Measurements from ENCODE around the gene VWF.

Gene VWF

DNA sequence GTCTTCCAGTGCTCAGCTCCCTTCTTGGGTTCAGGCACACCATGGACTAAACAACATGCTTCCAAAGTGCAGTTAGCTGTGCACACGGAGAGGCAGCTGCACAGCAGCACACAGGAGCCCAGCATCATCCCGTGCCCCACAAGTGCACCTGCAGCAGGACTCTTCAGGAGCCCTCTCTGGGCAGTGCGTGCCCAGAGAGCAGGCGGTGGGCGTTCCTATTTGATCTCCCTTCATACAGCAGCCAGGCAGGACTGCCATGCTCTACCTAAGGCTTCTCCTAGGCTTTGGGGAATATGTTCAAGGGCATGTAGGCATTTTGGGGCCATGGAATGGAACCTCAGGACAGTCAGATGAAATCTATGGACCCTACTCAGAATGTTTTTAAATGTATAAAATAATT is 214.9 kb downstream of the VWF start:
- DNase-seq (ENCODE audit: low read depth) = no peak
- no peak overlapping the region for H3K4me3 ChIP-seq (ENCODE audit: low read depth, low read length)
- TF ChIP-seq, protein P1, sequence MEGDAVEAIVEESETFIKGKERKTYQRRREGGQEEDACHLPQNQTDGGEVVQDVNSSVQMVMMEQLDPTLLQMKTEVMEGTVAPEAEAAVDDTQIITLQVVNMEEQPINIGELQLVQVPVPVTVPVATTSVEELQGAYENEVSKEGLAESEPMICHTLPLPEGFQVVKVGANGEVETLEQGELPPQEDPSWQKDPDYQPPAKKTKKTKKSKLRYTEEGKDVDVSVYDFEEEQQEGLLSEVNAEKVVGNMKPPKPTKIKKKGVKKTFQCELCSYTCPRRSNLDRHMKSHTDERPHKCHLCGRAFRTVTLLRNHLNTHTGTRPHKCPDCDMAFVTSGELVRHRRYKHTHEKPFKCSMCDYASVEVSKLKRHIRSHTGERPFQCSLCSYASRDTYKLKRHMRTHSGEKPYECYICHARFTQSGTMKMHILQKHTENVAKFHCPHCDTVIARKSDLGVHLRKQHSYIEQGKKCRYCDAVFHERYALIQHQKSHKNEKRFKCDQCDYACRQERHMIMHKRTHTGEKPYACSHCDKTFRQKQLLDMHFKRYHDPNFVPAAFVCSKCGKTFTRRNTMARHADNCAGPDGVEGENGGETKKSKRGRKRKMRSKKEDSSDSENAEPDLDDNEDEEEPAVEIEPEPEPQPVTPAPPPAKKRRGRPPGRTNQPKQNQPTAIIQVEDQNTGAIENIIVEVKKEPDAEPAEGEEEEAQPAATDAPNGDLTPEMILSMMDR (IDR thresholded peaks at IDR 0.05; ENCODE audit: low read depth, low read length, missing control alignments) = no peak

DNA sequence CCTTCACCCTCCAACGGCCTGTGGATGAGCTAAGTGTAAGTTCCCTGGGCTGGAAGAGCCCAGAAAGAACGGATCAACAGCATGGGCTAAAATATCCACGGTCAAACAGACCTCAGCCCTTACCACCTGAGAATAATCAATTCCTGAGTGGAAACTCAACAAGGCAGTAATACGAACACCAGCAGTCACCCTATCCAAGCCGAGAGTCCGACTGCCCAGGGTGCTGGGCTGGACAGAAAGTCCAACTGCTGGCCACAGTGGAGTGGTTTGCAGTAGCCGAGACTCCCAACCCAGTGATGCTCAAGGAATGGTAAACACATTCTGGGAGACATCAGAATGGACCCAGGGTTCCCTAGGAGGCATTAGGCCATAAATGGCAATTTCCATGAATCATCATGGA is 216.2 kb downstream of the VWF start:
- TF ChIP-seq, protein P1 (IDR thresholded peaks at IDR 0.05; ENCODE audit: low read depth, low read length, missing control alignments) = no peak
- no peak overlapping the region for H3K4me3 ChIP-seq (ENCODE audit: low read depth, low read length)
- DNase-seq (ENCODE audit: low read depth) = no peak

DNA sequence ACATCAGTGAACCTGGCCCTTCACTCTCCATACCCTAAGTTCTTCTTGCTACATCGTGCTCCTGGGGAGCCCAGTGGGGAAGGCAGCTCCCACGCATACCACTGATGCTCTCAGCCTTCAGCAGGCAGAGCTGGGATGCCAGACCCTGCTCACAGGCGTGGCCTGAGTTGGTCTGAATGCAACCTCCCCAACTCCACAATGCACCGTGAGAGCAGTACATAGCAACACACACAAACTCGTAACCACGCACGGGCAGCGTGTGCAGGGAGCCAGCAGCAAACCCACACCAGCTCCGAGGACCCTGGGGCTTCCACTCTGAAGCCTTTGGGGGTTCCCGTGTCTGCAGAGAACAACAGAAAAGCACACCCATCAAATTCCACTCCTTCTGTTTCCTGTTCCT is 216.7 kb downstream of the VWF start:
- no peak for DNase-seq (ENCODE audit: low read depth)
- TF ChIP-seq, protein P1 (IDR thresholded peaks at IDR 0.05; ENCODE audit: low read depth, low read length, missing control alignments) = no peak
- no peak overlapping the region for H3K4me3 ChIP-seq (ENCODE audit: low read depth, low read length)

GRCh38 chr12:5905757-5906156 is 218.7 kb downstream of the VWF start:
- H3K4me3 ChIP-seq (ENCODE audit: low read depth, low read length) = no peak overlapping the region
- no peak for DNase-seq (ENCODE audit: low read depth)
- TF ChIP-seq, protein P1 (IDR thresholded peaks at IDR 0.05; ENCODE audit: low read depth, low read length, missing control alignments) = no peak

GRCh38 chr12:5904969-5905368 is 219.5 kb downstream of the VWF start:
- DNase-seq (ENCODE audit: low read depth) = no peak
- no peak overlapping the region for H3K4me3 ChIP-seq (ENCODE audit: low read depth, low read length)
- TF ChIP-seq, protein P1 (IDR thresholded peaks at IDR 0.05; ENCODE audit: low read depth, low read length, missing control alignments) = no peak

GRCh38 chr12:5904441-5904840 is 220.0 kb downstream of the VWF start:
- H3K4me3 ChIP-seq (ENCODE audit: low read depth, low read length) = no peak overlapping the region
- TF ChIP-seq, protein P1 (IDR thresholded peaks at IDR 0.05; ENCODE audit: low read depth, low read length, missing control alignments) = no peak
- DNase-seq (ENCODE audit: low read depth) = no peak

DNA sequence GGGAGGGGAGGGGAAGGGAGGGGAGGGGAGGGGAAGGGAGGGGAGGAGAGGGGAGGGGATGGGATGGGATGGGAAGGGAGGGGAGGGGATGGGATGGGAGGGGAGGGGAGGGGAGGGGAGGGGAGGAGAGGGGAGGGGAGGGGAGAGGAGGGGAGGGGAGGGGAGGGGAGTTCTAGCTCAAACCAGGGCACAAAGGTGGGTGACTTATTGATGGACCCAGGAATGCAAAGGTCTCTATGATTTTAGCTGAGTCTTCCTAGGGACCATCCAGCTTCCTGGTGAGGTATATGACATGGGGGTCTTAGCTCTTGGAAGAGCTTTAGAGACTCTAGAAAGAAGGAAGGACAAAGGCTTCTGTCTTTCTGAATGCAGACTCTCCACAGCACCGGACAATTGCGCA is 221.7 kb downstream of the VWF start:
- TF ChIP-seq, protein P1 (IDR thresholded peaks at IDR 0.05; ENCODE audit: low read depth, low read length, missing control alignments) = no peak
- no peak overlapping the region for H3K4me3 ChIP-seq (ENCODE audit: low read depth, low read length)
- DNase-seq (ENCODE audit: low read depth) = no peak
